K562 (cell line): Measurements from ENCODE around the gene CD48. TPM values are rescaled to one million over a fixed set of nuclear protein-coding genes. Genes with fewer than 3 reads are reported as not detected.
A peak's percentile ranks its signal among the peaks of the same experiment; 100 is the strongest.

Source experiments
- ATF1 ChIP-seq, 2 experiments: fragments of 450-650 bp in 1 of 2; IDR thresholded peaks; 2 replicates each; pipeline ENCODE4 v1.6.1; 2016; ENCODE audit warnings: missing compliant biosample characterization in 1 of 2, missing genetic modification characterization in 1 of 2
- CAMTA2 ChIP-seq: fragments of 250-450 bp; sonication (Bioruptor Pico); conservative IDR thresholded peaks from 2 replicates; pipeline ENCODE4 v1.5.1; 2022
- CHD4 ChIP-seq: fragments of 200-600 bp; sonication (generic); IDR thresholded peaks from 3 replicates; pipeline ENCODE4 v1.6.1; 2012; ENCODE audit warnings: low read depth, mild to moderate bottlenecking, mixed read lengths, low read length, inconsistent platforms; ENCODE audit not compliant: insufficient read depth, insufficient replicate concordance, poor library complexity, severe bottlenecking
- MEF2A ChIP-seq: IDR thresholded peaks from 2 replicates; pipeline ENCODE4 v1.6.1; 2011; ENCODE audit warnings: low read depth, mild to moderate bottlenecking, low read length, moderate library complexity; ENCODE audit not compliant: control insufficient read depth
- NFIX ChIP-seq: fragments of 250-450 bp; sonication (Bioruptor Pico); IDR thresholded peaks from 2 replicates; pipeline ENCODE4 v1.4.0; 2020; ENCODE audit warnings: low read depth, mild to moderate bottlenecking, moderate library complexity
- NRF1 ChIP-seq, 2 experiments: fragments of 450-650 bp; IDR thresholded peaks in 1 of 2; conservative IDR thresholded peaks in 1 of 2; 2 replicates each; pipeline ENCODE4 v1.6.1; 2014; ENCODE audit warnings: mild to moderate bottlenecking in 2 of 2
- POLR3G ChIP-seq: IDR thresholded peaks from 2 replicates; pipeline ENCODE4 v1.6.1; 2011; ENCODE audit not compliant: insufficient read length, insufficient replicate concordance; ENCODE audit errors: extremely low read depth
- STAT5A ChIP-seq: IDR thresholded peaks from 2 replicates; pipeline ENCODE4 v1.6.1; 2012; ENCODE audit warnings: low read length, inconsistent platforms, borderline replicate concordance
- ZKSCAN1 ChIP-seq: fragments of 150-350 bp; IDR thresholded peaks from 2 replicates; pipeline ENCODE4 v1.6.1; 2016; ENCODE audit warnings: low read depth, low read length
- ZNF354B ChIP-seq: fragments of 250-450 bp; sonication (Bioruptor Pico); IDR thresholded peaks from 2 replicates; pipeline ENCODE4 v1.4.0; 2020
- polyA plus RNA-seq, 8 experiments: library from polyadenylated mRNA; depleted of rRNA in 4 of 8; stranded (reverse) in 5 of 8; unstranded in 3 of 8; fragments of >200 nt; fragmentation: Nextera tagmentation in 2 of 8; fragmentation: Illumina TruSeq in 1 of 8; extraction: Ambion mirVana in 2 of 8; extraction: Trizol in 1 of 8; gene quantifications; 2 replicates each; pipeline versions ENCODE4 v1.2.1 to v1.2.3, GENCODE V29; 2011 to 2014; ENCODE audit warnings: inconsistent platforms in 1 of 8, missing spikeins in 1 of 8
- total RNA-seq, 7 experiments: library from RNA; depleted of rRNA in 6 of 7; stranded (reverse); fragments of >200 nt in 6 of 7; fragmentation: Illumina TruSeq in 2 of 7; extraction: Trizol in 2 of 7; gene quantifications; 2 replicates each; pipeline versions ENCODE4 v1.2.1 to v1.2.3, GENCODE V29; 2011 to 2021; ENCODE audit warnings: low replicate concordance in 1 of 7
- TF ChIP-seq, protein P1 (sequence below), 2 experiments: fragments of 450-650 bp in 1 of 2; IDR thresholded peaks; 2 replicates each; pipeline ENCODE4 v1.6.1; 2011 to 2017; ENCODE audit warnings: low read depth in 2 of 2, antibody characterized with exemption in 1 of 2, borderline replicate concordance in 1 of 2, low read length in 1 of 2, mild to moderate bottlenecking in 1 of 2, mixed read lengths in 1 of 2; ENCODE audit not compliant: control insufficient read depth in 1 of 2
- TF ChIP-seq, protein P2 (sequence below): sonication (generic); formaldehyde crosslinking; IDR thresholded peaks from 2 replicates; pipeline ENCODE4 v1.5.0; 2020; ENCODE audit warnings: missing genetic modification reagents
- TF ChIP-seq, protein P3 (sequence below): fragments of 450-650 bp; IDR thresholded peaks from 2 replicates; pipeline ENCODE4 v1.6.1; 2016
- TF ChIP-seq, protein P4 (sequence below): fragments of 200-800 bp; sonication (Bioruptor generic); IDR thresholded peaks from 2 replicates; pipeline ENCODE4 v1.6.1; 2016; ENCODE audit warnings: missing genetic modification characterization, missing compliant biosample characterization
- TF ChIP-seq, protein P5 (sequence below): fragments of 200-800 bp; sonication (Bioruptor generic); IDR thresholded peaks from 2 replicates; pipeline ENCODE4 v1.6.1; 2017; ENCODE audit warnings: missing genetic modification characterization, missing compliant biosample characterization

CD48 gene
- total and polyA plus RNA-seq, 9 of the 15 experiments (the other 6 are each of a cell fraction or from before 2014, with no cell fraction given): 0.10 to 0.42 (median 0.29) TPM; not detected in 3

DNA sequence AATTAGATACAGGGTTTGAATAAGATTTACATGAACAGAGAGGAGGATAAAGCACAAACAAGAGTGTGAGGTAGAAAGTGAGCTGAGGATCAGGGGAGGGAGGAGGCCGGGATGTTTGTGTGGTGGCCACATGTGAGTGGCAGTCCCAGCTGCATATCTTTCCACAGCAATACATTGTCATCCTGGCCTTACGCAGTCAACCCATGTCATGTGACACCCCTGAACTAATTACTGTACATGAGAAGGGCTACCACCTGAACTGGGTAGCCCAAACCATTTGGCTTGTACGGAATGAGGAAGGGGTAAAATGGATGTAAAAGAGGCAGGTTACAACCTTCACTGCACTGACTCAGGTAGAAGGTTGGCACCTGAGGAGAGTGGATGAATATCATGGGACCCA is 31.6 kb upstream of the CD48 start (continued):
- TF ChIP-seq, protein P1, sequence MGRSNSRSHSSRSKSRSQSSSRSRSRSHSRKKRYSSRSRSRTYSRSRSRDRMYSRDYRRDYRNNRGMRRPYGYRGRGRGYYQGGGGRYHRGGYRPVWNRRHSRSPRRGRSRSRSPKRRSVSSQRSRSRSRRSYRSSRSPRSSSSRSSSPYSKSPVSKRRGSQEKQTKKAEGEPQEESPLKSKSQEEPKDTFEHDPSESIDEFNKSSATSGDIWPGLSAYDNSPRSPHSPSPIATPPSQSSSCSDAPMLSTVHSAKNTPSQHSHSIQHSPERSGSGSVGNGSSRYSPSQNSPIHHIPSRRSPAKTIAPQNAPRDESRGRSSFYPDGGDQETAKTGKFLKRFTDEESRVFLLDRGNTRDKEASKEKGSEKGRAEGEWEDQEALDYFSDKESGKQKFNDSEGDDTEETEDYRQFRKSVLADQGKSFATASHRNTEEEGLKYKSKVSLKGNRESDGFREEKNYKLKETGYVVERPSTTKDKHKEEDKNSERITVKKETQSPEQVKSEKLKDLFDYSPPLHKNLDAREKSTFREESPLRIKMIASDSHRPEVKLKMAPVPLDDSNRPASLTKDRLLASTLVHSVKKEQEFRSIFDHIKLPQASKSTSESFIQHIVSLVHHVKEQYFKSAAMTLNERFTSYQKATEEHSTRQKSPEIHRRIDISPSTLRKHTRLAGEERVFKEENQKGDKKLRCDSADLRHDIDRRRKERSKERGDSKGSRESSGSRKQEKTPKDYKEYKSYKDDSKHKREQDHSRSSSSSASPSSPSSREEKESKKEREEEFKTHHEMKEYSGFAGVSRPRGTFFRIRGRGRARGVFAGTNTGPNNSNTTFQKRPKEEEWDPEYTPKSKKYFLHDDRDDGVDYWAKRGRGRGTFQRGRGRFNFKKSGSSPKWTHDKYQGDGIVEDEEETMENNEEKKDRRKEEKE (IDR thresholded peaks at IDR 0.05; ENCODE audit: borderline replicate concordance in 1 of 2, control insufficient read depth in 1 of 2, low read depth in 2 of 2, low read length in 1 of 2): no peak
- TF ChIP-seq NFIX (CRISPR knock-in tag) (no peak), CHD4 (no peak), ATF1 (CRISPR knock-in tag; IDR thresholded peaks at IDR 0.05) (no peak), ATF1 (tag; IDR thresholded peaks at IDR 0.05) (0 out of 2 replicates have a peak, but pooled peaks have one; percentile 11), NRF1 (conservative IDR thresholded peaks at IDR 0.05 in 1 of 2, IDR thresholded peaks at IDR 0.05 in 1 of 2) (0 out of 4 replicates have a peak, but pooled peaks of 1 of the 2 experiments have one; percentile 11), POLR3G (no peak), ZKSCAN1 (no peak), MEF2A (no peak), STAT5A (no peak), CAMTA2 (CRISPR knock-in tag) (no peak), ZNF354B (CRISPR knock-in tag) (no peak)
- TF ChIP-seq, protein P2, sequence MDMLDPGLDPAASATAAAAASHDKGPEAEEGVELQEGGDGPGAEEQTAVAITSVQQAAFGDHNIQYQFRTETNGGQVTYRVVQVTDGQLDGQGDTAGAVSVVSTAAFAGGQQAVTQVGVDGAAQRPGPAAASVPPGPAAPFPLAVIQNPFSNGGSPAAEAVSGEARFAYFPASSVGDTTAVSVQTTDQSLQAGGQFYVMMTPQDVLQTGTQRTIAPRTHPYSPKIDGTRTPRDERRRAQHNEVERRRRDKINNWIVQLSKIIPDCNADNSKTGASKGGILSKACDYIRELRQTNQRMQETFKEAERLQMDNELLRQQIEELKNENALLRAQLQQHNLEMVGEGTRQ (CRISPR knock-in tag): peak; percentile 60; the same call in 1 of the 2 replicates
- TF ChIP-seq, protein P3, sequence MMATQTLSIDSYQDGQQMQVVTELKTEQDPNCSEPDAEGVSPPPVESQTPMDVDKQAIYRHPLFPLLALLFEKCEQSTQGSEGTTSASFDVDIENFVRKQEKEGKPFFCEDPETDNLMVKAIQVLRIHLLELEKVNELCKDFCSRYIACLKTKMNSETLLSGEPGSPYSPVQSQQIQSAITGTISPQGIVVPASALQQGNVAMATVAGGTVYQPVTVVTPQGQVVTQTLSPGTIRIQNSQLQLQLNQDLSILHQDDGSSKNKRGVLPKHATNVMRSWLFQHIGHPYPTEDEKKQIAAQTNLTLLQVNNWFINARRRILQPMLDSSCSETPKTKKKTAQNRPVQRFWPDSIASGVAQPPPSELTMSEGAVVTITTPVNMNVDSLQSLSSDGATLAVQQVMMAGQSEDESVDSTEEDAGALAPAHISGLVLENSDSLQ: peak; percentile 82
- TF ChIP-seq, protein P4, sequence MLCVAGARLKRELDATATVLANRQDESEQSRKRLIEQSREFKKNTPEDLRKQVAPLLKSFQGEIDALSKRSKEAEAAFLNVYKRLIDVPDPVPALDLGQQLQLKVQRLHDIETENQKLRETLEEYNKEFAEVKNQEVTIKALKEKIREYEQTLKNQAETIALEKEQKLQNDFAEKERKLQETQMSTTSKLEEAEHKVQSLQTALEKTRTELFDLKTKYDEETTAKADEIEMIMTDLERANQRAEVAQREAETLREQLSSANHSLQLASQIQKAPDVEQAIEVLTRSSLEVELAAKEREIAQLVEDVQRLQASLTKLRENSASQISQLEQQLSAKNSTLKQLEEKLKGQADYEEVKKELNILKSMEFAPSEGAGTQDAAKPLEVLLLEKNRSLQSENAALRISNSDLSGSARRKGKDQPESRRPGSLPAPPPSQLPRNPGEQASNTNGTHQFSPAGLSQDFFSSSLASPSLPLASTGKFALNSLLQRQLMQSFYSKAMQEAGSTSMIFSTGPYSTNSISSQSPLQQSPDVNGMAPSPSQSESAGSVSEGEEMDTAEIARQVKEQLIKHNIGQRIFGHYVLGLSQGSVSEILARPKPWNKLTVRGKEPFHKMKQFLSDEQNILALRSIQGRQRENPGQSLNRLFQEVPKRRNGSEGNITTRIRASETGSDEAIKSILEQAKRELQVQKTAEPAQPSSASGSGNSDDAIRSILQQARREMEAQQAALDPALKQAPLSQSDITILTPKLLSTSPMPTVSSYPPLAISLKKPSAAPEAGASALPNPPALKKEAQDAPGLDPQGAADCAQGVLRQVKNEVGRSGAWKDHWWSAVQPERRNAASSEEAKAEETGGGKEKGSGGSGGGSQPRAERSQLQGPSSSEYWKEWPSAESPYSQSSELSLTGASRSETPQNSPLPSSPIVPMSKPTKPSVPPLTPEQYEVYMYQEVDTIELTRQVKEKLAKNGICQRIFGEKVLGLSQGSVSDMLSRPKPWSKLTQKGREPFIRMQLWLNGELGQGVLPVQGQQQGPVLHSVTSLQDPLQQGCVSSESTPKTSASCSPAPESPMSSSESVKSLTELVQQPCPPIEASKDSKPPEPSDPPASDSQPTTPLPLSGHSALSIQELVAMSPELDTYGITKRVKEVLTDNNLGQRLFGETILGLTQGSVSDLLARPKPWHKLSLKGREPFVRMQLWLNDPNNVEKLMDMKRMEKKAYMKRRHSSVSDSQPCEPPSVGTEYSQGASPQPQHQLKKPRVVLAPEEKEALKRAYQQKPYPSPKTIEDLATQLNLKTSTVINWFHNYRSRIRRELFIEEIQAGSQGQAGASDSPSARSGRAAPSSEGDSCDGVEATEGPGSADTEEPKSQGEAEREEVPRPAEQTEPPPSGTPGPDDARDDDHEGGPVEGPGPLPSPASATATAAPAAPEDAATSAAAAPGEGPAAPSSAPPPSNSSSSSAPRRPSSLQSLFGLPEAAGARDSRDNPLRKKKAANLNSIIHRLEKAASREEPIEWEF (CRISPR knock-in tag): no peak
- TF ChIP-seq, protein P5, sequence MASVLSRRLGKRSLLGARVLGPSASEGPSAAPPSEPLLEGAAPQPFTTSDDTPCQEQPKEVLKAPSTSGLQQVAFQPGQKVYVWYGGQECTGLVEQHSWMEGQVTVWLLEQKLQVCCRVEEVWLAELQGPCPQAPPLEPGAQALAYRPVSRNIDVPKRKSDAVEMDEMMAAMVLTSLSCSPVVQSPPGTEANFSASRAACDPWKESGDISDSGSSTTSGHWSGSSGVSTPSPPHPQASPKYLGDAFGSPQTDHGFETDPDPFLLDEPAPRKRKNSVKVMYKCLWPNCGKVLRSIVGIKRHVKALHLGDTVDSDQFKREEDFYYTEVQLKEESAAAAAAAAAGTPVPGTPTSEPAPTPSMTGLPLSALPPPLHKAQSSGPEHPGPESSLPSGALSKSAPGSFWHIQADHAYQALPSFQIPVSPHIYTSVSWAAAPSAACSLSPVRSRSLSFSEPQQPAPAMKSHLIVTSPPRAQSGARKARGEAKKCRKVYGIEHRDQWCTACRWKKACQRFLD (CRISPR knock-in tag): no peak
